HepG2 (cell line): ENCODE results near the gene QSOX1. TPM values are rescaled to one million over a fixed set of nuclear protein-coding genes. Genes with fewer than 3 reads are reported as not detected.

ENCODE experiments used
- ATAC-seq: fragments of 200-7000 bp; cut with Tn5 transposase; 3 replicates; pipeline ENCODE4 v1.9.1; 2020; ENCODE audit warnings: mild to moderate bottlenecking, moderate library complexity
- BruUV-seq: library from RNA; stranded (reverse); fragments of 400-500 nt; replicated peaks from 2 replicates; lab custom pipeline; 2021; lab: Mats Ljungman, UMichigan
- CTCF ChIA-PET: fragments of 300-600 bp; formaldehyde crosslinking; extraction: SDS; loops from one replicate; lab custom pipeline; 2021; ENCODE audit warnings: low total read pairs, inconsistent platforms, low intra/inter-chr PET ratio; lab: Yijun Ruan, JAX
- POLR2A ChIA-PET: fragments of 350-600 bp; sonication (Branson Sonifier 250); formaldehyde crosslinking; loops from one replicate; lab custom pipeline; 2020; ENCODE audit warnings: antibody characterized with exemption, inconsistent platforms; lab: Yijun Ruan, JAX
- DNase-seq: peaks from one replicate; pipeline ENCODE4 v3.0.0-alpha.2; 2015; ENCODE audit warnings: low spot score
- FAIRE-seq: peaks from 3 replicates; lab custom pipeline; 2011; peaks lifted over from hg19 to GRCh38; lab: Jason Lieb, UNC
- H2AFZ ChIP-seq: one replicate; pipeline ENCODE4 v1.6.1; 2011; ENCODE audit warnings: low read length, inconsistent platforms
- H3K27ac ChIP-seq: fragments of 300-600 bp; 3 replicates; pipeline ENCODE4 v1.8.0; 2011; ENCODE audit warnings: mixed run types, mild to moderate bottlenecking, mixed read lengths, low read length, inconsistent platforms; ENCODE audit not compliant: insufficient read depth; ENCODE audit errors: extremely low read length
- H3K27me3 ChIP-seq, 2 experiments: fragments of 200-600 bp in 1 of 2; 2 replicates in 1 of 2; 3 replicates in 1 of 2; pipeline versions ENCODE4 v1.6.0 to v1.8.0; 2011; ENCODE audit warnings: low read length in 2 of 2, mild to moderate bottlenecking in 2 of 2, moderate library complexity in 2 of 2, inconsistent platforms in 1 of 2; ENCODE audit not compliant: insufficient read depth in 2 of 2, control insufficient read depth in 1 of 2
- H3K36me3 ChIP-seq, 2 experiments: fragments of 200-600 bp in 1 of 2; replicated peaks in 1 of 2; 2 replicates in 1 of 2; 3 replicates in 1 of 2; pipeline versions ENCODE4 v1.5.1 to v1.8.0; 2011; ENCODE audit warnings: low read length in 2 of 2, inconsistent platforms in 1 of 2; ENCODE audit not compliant: insufficient read depth in 2 of 2, control insufficient read depth in 1 of 2
- H3K4me1 ChIP-seq: 2 replicates; pipeline ENCODE4 v1.5.1; 2012; ENCODE audit warnings: low read length, inconsistent platforms; ENCODE audit not compliant: insufficient read depth
- H3K4me2 ChIP-seq: 2 replicates; pipeline ENCODE4 v1.6.0; 2011; ENCODE audit warnings: low read depth, low read length, inconsistent platforms
- H3K4me3 ChIP-seq, 3 experiments: fragments of 200-600 bp in 1 of 3; sonication (generic), shearing (Covaris generic) in 1 of 3; replicated peaks in 1 of 3; 2 replicates each; pipeline ENCODE4 v1.5.1; 2011 to 2016; ENCODE audit warnings: low read length in 3 of 3, inconsistent platforms in 2 of 3, low read depth in 2 of 3, mild to moderate bottlenecking in 2 of 3, control low read depth in 1 of 3, mixed read lengths in 1 of 3; ENCODE audit not compliant: insufficient read depth in 1 of 3
- H3K79me2 ChIP-seq: one replicate; pipeline ENCODE4 v1.6.1; 2011; ENCODE audit warnings: low read length, inconsistent platforms; ENCODE audit not compliant: insufficient read depth
- H3K9ac ChIP-seq: 2 replicates; pipeline ENCODE4 v1.6.0; 2011; ENCODE audit warnings: mild to moderate bottlenecking, low read depth, low read length, inconsistent platforms; ENCODE audit not compliant: insufficient read depth
- H3K9me3 ChIP-seq: 2 replicates; pipeline ENCODE4 v1.5.1; 2012; ENCODE audit warnings: mild to moderate bottlenecking, low read length
- H4K20me1 ChIP-seq: 2 replicates; pipeline ENCODE4 v1.6.0; 2011; ENCODE audit warnings: inconsistent platforms, mild to moderate bottlenecking, low read length, moderate library complexity; ENCODE audit not compliant: insufficient read depth
- CBFB ChIP-seq: sonication (generic); formaldehyde crosslinking; IDR thresholded peaks from 2 replicates; pipeline ENCODE4 v1.4.0; 2020; ENCODE audit warnings: missing genetic modification reagents
- PCBP2 ChIP-seq: fragments of 200-400 bp; formaldehyde crosslinking; optimal IDR thresholded peaks from 2 replicates; pipeline ENCODE3; 2018; ENCODE audit warnings: low read length, low read depth; ENCODE audit not compliant: poor library complexity, severe bottlenecking
- TFDP2 ChIP-seq: sonication (generic); formaldehyde crosslinking; IDR thresholded peaks from 2 replicates; pipeline ENCODE4 v1.4.0; 2020; ENCODE audit warnings: missing genetic modification reagents
- ZFYVE20 ChIP-seq: sonication (generic); formaldehyde crosslinking; IDR thresholded peaks from 2 replicates; pipeline ENCODE4 v1.8.0; 2023; ENCODE audit warnings: low read depth, mild to moderate bottlenecking, moderate library complexity, missing genetic modification reagents, borderline replicate concordance
- WGBS: methylation state at CpG from one replicate; pipeline ENCODE4 v1.1.6; 2017; ENCODE audit warnings: low lambda C conversion rate; 5-methylcytosine and 5-hydroxymethylcytosine counted together
- in situ Hi-C: cut with HindIII; loops from 2 replicates; pipeline ENCODE4 v1.10.0; 2017; ENCODE audit warnings: low pct_unique_long_range_greater_than_20kb; ENCODE audit not compliant: extremely low pct_ligation_motif_present
- intact Hi-C: fragments of 100-400 bp; cut with micrococcal nuclease; formaldehyde crosslinking; loops from one replicate; pipeline ENCODE4 v1.10.0; 2022; ENCODE audit not compliant: unreplicated experiment
- polyA plus RNA-seq, 8 experiments: library from polyadenylated mRNA; depleted of rRNA in 3 of 8; stranded (reverse) in 7 of 8; unstranded in 1 of 8; fragments of >200 nt; fragmentation: Illumina TruSeq in 4 of 8; extraction: Trizol in 4 of 8; gene quantifications; 2 replicates each; pipeline versions ENCODE4 v1.2.1 to v1.2.3, GENCODE V29; 2011 to 2016; ENCODE audit warnings: low read depth in 4 of 8, missing spikeins in 1 of 8, mixed read lengths in 1 of 8; ENCODE audit not compliant: insufficient read depth in 1 of 8
- total RNA-seq, 5 experiments: library from RNA; depleted of rRNA; stranded (reverse); fragments of >200 nt; fragmentation: Illumina TruSeq; extraction: Trizol; gene quantifications; 2 replicates each; pipeline ENCODE4 v1.2.3, GENCODE V29; 2016; ENCODE audit warnings: low read depth in 1 of 5
- TF ChIP-seq, protein P1 (sequence below): sonication (generic); formaldehyde crosslinking; IDR thresholded peaks from 2 replicates; pipeline ENCODE4 v1.4.0; 2020; ENCODE audit warnings: missing genetic modification reagents
- TF ChIP-seq, protein P2 (sequence below): sonication (generic); formaldehyde crosslinking; IDR thresholded peaks from 2 replicates; pipeline ENCODE4 v1.4.0; 2020; ENCODE audit warnings: mild to moderate bottlenecking, missing genetic modification reagents, borderline replicate concordance

Gene QSOX1
- total and polyA plus RNA-seq, 2 of the 13 experiments (the other 11 are each of a cell fraction or from before 2014, with no cell fraction given), result 6.8 to 40.2 TPM

- ChIA-PET POLR2A (no interaction called here), CTCF (no interaction called here)
- no peaks in the 10 kb centered on the region for H3K9me3 ChIP-seq
- ATAC-seq (no peak), FAIRE-seq (no peak), DNase-seq (no peak)
- no peak overlapping the region for H3K9ac ChIP-seq
- H3K27ac ChIP-seq, result no peak overlapping the region
- H3K4me3 ChIP-seq, result no peak overlapping the region
- no peak overlapping the region for H3K4me2 ChIP-seq
- H3K27me3 ChIP-seq, result no peaks in the 10 kb centered on the region; a peak in 1 of 5 replicates
- TF ChIP-seq TFDP2 (CRISPR knock-in tag), result no peak
- TF ChIP-seq, protein P1, sequence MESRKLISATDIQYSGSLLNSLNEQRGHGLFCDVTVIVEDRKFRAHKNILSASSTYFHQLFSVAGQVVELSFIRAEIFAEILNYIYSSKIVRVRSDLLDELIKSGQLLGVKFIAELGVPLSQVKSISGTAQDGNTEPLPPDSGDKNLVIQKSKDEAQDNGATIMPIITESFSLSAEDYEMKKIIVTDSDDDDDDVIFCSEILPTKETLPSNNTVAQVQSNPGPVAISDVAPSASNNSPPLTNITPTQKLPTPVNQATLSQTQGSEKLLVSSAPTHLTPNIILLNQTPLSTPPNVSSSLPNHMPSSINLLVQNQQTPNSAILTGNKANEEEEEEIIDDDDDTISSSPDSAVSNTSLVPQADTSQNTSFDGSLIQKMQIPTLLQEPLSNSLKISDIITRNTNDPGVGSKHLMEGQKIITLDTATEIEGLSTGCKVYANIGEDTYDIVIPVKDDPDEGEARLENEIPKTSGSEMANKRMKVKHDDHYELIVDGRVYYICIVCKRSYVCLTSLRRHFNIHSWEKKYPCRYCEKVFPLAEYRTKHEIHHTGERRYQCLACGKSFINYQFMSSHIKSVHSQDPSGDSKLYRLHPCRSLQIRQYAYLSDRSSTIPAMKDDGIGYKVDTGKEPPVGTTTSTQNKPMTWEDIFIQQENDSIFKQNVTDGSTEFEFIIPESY (CRISPR knock-in tag), result peak; percentile 52; the same call in 1 of the 2 replicates
- H3K4me1 ChIP-seq, result peaks cover 9% of the 10 kb centered on the region; the same call in 1 of the 2 replicates
- 81% methylated on average over 11 of the region's 17 CpGs for WGBS
- intact Hi-C loops, result no loop called here
- H3K79me2 ChIP-seq, result no peaks in the 10 kb centered on the region
- no peak overlapping the region for H2AFZ ChIP-seq
- no peaks in the 10 kb centered on the region for H4K20me1 ChIP-seq
- BruUV-seq, result no TSS peak
- in situ Hi-C loops, result no loop called here
- no peaks in the 10 kb centered on the region for H3K36me3 ChIP-seq
These were observed 41.9 kb downstream of the QSOX1 start for GRCh38 chr1:180196436-180197003.

GRCh38 chr1:180197231-180197630 lies 42.6 kb downstream of the QSOX1 start:
- ChIA-PET POLR2A (no interaction called here), CTCF (no interaction called here)
- Histone ChIP-seq H3K36me3 (no peaks in the 10 kb centered on the region), H3K4me1 (peaks cover 9% of the 10 kb centered on the region; the same call in 1 of the 2 replicates), H3K27me3 (peaks cover 0 to 3% of the 10 kb centered on the region in 2 experiments; a peak in 2 of 5 replicates), H4K20me1 (no peaks in the 10 kb centered on the region), H3K4me3 (no peak overlapping the region), H2AFZ (no peak overlapping the region), H3K27ac (no peak overlapping the region), H3K4me2 (no peak overlapping the region), H3K9ac (no peak overlapping the region), H3K79me2 (no peaks in the 10 kb centered on the region), H3K9me3 (no peaks in the 10 kb centered on the region)
- BruUV-seq, result no TSS peak
- in situ Hi-C loops (no loop called here), intact Hi-C loops (no loop called here)
- ATAC-seq (no peak), DNase-seq (no peak), FAIRE-seq (no peak)
- WGBS, result 60% methylated on average over 3 of the region's 5 CpGs
- TF ChIP-seq ZFYVE20, result no peak
- no peak for TF ChIP-seq CBFB
- no peak for TF ChIP-seq PCBP2
- TF ChIP-seq, protein P2, sequence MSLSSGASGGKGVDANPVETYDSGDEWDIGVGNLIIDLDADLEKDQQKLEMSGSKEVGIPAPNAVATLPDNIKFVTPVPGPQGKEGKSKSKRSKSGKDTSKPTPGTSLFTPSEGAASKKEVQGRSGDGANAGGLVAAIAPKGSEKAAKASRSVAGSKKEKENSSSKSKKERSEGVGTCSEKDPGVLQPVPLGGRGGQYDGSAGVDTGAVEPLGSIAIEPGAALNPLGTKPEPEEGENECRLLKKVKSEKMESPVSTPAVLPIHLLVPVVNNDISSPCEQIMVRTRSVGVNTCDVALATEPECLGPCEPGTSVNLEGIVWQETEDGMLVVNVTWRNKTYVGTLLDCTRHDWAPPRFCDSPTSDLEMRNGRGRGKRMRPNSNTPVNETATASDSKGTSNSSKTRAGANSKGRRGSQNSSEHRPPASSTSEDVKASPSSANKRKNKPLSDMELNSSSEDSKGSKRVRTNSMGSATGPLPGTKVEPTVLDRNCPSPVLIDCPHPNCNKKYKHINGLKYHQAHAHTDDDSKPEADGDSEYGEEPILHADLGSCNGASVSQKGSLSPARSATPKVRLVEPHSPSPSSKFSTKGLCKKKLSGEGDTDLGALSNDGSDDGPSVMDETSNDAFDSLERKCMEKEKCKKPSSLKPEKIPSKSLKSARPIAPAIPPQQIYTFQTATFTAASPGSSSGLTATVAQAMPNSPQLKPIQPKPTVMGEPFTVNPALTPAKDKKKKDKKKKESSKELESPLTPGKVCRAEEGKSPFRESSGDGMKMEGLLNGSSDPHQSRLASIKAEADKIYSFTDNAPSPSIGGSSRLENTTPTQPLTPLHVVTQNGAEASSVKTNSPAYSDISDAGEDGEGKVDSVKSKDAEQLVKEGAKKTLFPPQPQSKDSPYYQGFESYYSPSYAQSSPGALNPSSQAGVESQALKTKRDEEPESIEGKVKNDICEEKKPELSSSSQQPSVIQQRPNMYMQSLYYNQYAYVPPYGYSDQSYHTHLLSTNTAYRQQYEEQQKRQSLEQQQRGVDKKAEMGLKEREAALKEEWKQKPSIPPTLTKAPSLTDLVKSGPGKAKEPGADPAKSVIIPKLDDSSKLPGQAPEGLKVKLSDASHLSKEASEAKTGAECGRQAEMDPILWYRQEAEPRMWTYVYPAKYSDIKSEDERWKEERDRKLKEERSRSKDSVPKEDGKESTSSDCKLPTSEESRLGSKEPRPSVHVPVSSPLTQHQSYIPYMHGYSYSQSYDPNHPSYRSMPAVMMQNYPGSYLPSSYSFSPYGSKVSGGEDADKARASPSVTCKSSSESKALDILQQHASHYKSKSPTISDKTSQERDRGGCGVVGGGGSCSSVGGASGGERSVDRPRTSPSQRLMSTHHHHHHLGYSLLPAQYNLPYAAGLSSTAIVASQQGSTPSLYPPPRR (CRISPR knock-in tag), result no peak
